Liver (tissue), 9 donors: ENCODE data around the gene SLC5A12. TPM values are rescaled to one million over a fixed set of nuclear protein-coding genes. Genes with fewer than 3 reads are reported as not detected.

Experiments used
- DNase-seq: peaks from one replicate; pipeline ENCODE4 v3.0.0-alpha.2; 2017; ENCODE audit warnings: low spot score
- H3K27ac ChIP-seq, 2 donors: one replicate each; pipeline ENCODE4 v1.7.0; 2013; ENCODE audit warnings: inconsistent platforms in 2 of 2, low read length in 2 of 2, control low read depth in 1 of 2, low read depth in 1 of 2, mild to moderate bottlenecking in 1 of 2
- H3K27me3 ChIP-seq, 4 donors: one replicate each; pipeline versions ENCODE4 v1.6.1 to v1.7.0; 2013; ENCODE audit warnings: low read length in 3 of 4, inconsistent platforms in 1 of 4, mild to moderate bottlenecking in 1 of 4, moderate library complexity in 1 of 4; ENCODE audit not compliant: control insufficient read depth in 4 of 4, insufficient read depth in 4 of 4
- H3K36me3 ChIP-seq, 4 donors: one replicate each; pipeline versions ENCODE4 v1.6.1 to v1.7.0; 2013; ENCODE audit warnings: low read length in 3 of 4, mild to moderate bottlenecking in 3 of 4, low read depth in 1 of 4, moderate library complexity in 1 of 4; ENCODE audit not compliant: control insufficient read depth in 4 of 4, insufficient read depth in 3 of 4
- H3K4me1 ChIP-seq, 4 donors: one replicate each; pipeline versions ENCODE4 v1.6.1 to v1.7.0; 2013; ENCODE audit warnings: low read length in 3 of 4, mild to moderate bottlenecking in 3 of 4, moderate library complexity in 1 of 4; ENCODE audit not compliant: control insufficient read depth in 4 of 4, insufficient read depth in 4 of 4
- H3K4me3 ChIP-seq, 3 donors: one replicate each; pipeline versions ENCODE4 v1.6.1 to v1.7.0; 2013; ENCODE audit warnings: low read length in 3 of 3, control low read depth in 1 of 3, low read depth in 1 of 3, mild to moderate bottlenecking in 1 of 3
- H3K9ac ChIP-seq, 2 donors: one replicate each; pipeline ENCODE4 v1.7.0; 2013; ENCODE audit warnings: low read length in 2 of 2, mild to moderate bottlenecking in 2 of 2, moderate library complexity in 2 of 2, control low read depth in 1 of 2, low read depth in 1 of 2
- H3K9me3 ChIP-seq, 4 donors: one replicate each; pipeline versions ENCODE4 v1.6.1 to v1.7.0; 2013; ENCODE audit warnings: low read length in 3 of 4; ENCODE audit not compliant: control insufficient read depth in 4 of 4
- EGR1 ChIP-seq, 2 donors: IDR thresholded peaks; 2 replicates each; pipeline ENCODE4 v1.6.1; 2016 to 2018; ENCODE audit warnings: antibody characterized with exemption in 2 of 2, low read depth in 2 of 2
- FOXA1 ChIP-seq: IDR thresholded peaks from 2 replicates; pipeline ENCODE4 v1.6.1; 2016; ENCODE audit warnings: antibody characterized with exemption
- FOXA2 ChIP-seq: IDR thresholded peaks from 2 replicates; pipeline ENCODE4 v1.6.1; 2016; ENCODE audit warnings: antibody characterized with exemption
- GABPA ChIP-seq, 2 donors: IDR thresholded peaks in 1 of 2; conservative IDR thresholded peaks in 1 of 2; 2 replicates each; pipeline ENCODE4 v1.6.1; 2016; ENCODE audit warnings: antibody characterized with exemption in 2 of 2, mild to moderate bottlenecking in 1 of 2, moderate library complexity in 1 of 2
- HNF4A ChIP-seq, 2 donors: conservative IDR thresholded peaks; 2 replicates each; pipeline ENCODE4 v1.6.1; 2016; ENCODE audit warnings: antibody characterized with exemption in 2 of 2, mild to moderate bottlenecking in 2 of 2
- HNF4G ChIP-seq: IDR thresholded peaks from 2 replicates; pipeline ENCODE4 v1.6.1; 2016; ENCODE audit warnings: antibody characterized with exemption
- JUND ChIP-seq, 2 donors: IDR thresholded peaks; 2 replicates each; pipeline ENCODE4 v1.6.1; 2016; ENCODE audit warnings: antibody characterized with exemption in 2 of 2
- NR2F2 ChIP-seq: IDR thresholded peaks from 2 replicates; pipeline ENCODE4 v1.6.1; 2016; ENCODE audit warnings: antibody characterized with exemption
- RAD21 ChIP-seq, 2 donors: IDR thresholded peaks; 2 replicates each; pipeline ENCODE4 v1.6.1; 2016; ENCODE audit warnings: antibody characterized with exemption in 2 of 2, mild to moderate bottlenecking in 2 of 2
- RXRA ChIP-seq, 2 donors: IDR thresholded peaks; 2 replicates each; pipeline ENCODE4 v1.6.1; 2017 to 2018; ENCODE audit warnings: antibody characterized with exemption in 2 of 2, mild to moderate bottlenecking in 1 of 2
- SP1 ChIP-seq: IDR thresholded peaks from 2 replicates; pipeline ENCODE4 v1.6.1; 2018; ENCODE audit warnings: antibody characterized with exemption, mild to moderate bottlenecking
- TAF1 ChIP-seq: conservative IDR thresholded peaks from 2 replicates; pipeline ENCODE4 v1.6.1; 2016; ENCODE audit warnings: antibody characterized with exemption, mild to moderate bottlenecking
- YY1 ChIP-seq: IDR thresholded peaks from 2 replicates; pipeline ENCODE4 v1.6.1; 2016; ENCODE audit warnings: antibody characterized with exemption, mild to moderate bottlenecking
- WGBS: extraction: QIAGEN DNeasy Blood & Tissue Kit; methylation state at CpG from one replicate; pipeline ENCODE4 v1.1.7; 2013; 5-methylcytosine and 5-hydroxymethylcytosine counted together
- polyA plus RNA-seq, 2 donors: library from polyadenylated mRNA; stranded (reverse) in 1 of 2; unstranded in 1 of 2; fragments of 200-250 nt in 1 of 2; fragments of >200 nt in 1 of 2; fragmentation: Nextera tagmentation in 1 of 2; extraction: Ambion mirVana in 1 of 2; gene quantifications; one replicate each; pipeline versions ENCODE4 v1.2.1 to v1.2.3, GENCODE V29; 2013 to 2015
- total RNA-seq, 2 donors: library from RNA; depleted of rRNA; stranded (reverse); fragments of >200 nt; gene quantifications; one replicate each; pipeline ENCODE4 v1.2.3, GENCODE V29; 2014
- TF ChIP-seq, protein P1 (sequence below): fragments of 150-350 bp; IDR thresholded peaks from 2 replicates; pipeline ENCODE4 v1.5.1; 2017; ENCODE audit warnings: improper control_type of control experiment, low read depth, low read length; ENCODE audit not compliant: missing input control
- TF ChIP-seq, protein P2 (sequence below): IDR thresholded peaks from 2 replicates; pipeline ENCODE4 v1.6.1; 2016; ENCODE audit warnings: antibody characterized with exemption
- TF ChIP-seq, protein P3 (sequence below): IDR thresholded peaks from 2 replicates; pipeline ENCODE4 v1.6.1; 2016; ENCODE audit warnings: antibody characterized with exemption
- TF ChIP-seq, protein P4 (sequence below): IDR thresholded peaks from 2 replicates; pipeline ENCODE4 v1.6.1; 2016; ENCODE audit warnings: antibody characterized with exemption, mild to moderate bottlenecking
- TF ChIP-seq, protein P5 (sequence below): IDR thresholded peaks from 2 replicates; pipeline ENCODE4 v1.6.1; 2016; ENCODE audit warnings: antibody characterized with exemption
- donor health status: healthy.
- donor health status: healthy.
- donor health status: healthy.
- donor health status: healthy.
- donor health status: healthy.

SLC5A12 gene
- total and polyA plus RNA-seq, 4 donors: under 0.01 to 0.23 (median 0.03) TPM; not detected in 1

DNA sequence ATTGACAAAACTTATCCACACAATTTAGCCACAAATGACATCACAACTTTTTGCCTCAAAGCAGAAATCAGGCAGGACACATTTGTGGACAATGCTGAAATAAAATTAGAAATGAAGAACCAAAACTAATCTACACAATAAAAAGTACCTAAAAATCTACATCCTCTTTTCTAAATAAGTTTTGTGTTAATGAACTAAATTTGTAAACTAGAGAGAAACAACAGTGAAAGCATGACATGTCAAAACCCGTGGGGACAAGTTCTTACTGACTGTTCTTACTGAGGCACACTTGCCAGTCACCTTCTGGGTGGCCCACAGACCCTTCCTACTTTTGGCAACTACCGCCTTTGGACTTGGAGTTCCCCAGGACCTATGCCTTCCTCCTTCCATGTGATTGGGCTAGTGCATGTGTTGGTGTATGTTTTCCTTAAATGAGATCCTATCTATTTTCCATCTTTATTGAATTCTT lies 89.1 kb downstream of the SLC5A12 start:
- H3K27ac ChIP-seq: no peak overlapping the region
- H3K9ac ChIP-seq: no peak overlapping the region
- 34% methylated on average over 2 of the region's 2 CpGs for WGBS
- H3K4me1 ChIP-seq: no peaks in the 10 kb centered on the region
- H3K36me3 ChIP-seq: no peaks in the 10 kb centered on the region
- H3K9me3 ChIP-seq: no peaks in the 10 kb centered on the region
- no peak for TF ChIP-seq TAF1
- TF ChIP-seq SP1: no peak
- TF ChIP-seq, protein P1, sequence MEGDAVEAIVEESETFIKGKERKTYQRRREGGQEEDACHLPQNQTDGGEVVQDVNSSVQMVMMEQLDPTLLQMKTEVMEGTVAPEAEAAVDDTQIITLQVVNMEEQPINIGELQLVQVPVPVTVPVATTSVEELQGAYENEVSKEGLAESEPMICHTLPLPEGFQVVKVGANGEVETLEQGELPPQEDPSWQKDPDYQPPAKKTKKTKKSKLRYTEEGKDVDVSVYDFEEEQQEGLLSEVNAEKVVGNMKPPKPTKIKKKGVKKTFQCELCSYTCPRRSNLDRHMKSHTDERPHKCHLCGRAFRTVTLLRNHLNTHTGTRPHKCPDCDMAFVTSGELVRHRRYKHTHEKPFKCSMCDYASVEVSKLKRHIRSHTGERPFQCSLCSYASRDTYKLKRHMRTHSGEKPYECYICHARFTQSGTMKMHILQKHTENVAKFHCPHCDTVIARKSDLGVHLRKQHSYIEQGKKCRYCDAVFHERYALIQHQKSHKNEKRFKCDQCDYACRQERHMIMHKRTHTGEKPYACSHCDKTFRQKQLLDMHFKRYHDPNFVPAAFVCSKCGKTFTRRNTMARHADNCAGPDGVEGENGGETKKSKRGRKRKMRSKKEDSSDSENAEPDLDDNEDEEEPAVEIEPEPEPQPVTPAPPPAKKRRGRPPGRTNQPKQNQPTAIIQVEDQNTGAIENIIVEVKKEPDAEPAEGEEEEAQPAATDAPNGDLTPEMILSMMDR: no peak
- no peak for TF ChIP-seq GABPA (IDR thresholded peaks at IDR 0.05 in 1 of 2, conservative IDR thresholded peaks at IDR 0.05 in 1 of 2)
- TF ChIP-seq, protein P2, sequence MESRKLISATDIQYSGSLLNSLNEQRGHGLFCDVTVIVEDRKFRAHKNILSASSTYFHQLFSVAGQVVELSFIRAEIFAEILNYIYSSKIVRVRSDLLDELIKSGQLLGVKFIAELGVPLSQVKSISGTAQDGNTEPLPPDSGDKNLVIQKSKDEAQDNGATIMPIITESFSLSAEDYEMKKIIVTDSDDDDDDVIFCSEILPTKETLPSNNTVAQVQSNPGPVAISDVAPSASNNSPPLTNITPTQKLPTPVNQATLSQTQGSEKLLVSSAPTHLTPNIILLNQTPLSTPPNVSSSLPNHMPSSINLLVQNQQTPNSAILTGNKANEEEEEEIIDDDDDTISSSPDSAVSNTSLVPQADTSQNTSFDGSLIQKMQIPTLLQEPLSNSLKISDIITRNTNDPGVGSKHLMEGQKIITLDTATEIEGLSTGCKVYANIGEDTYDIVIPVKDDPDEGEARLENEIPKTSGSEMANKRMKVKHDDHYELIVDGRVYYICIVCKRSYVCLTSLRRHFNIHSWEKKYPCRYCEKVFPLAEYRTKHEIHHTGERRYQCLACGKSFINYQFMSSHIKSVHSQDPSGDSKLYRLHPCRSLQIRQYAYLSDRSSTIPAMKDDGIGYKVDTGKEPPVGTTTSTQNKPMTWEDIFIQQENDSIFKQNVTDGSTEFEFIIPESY: no peak
- TF ChIP-seq, protein P3, sequence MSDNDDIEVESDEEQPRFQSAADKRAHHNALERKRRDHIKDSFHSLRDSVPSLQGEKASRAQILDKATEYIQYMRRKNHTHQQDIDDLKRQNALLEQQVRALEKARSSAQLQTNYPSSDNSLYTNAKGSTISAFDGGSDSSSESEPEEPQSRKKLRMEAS: no peak
- TF ChIP-seq RAD21 (IDR thresholded peaks at IDR 0.05): no peak
- TF ChIP-seq JUND (IDR thresholded peaks at IDR 0.05): no peak
- no peaks in the 10 kb centered on the region for H3K27me3 ChIP-seq
- DNase-seq: no peak
- H3K4me3 ChIP-seq: no peak overlapping the region

DNA sequence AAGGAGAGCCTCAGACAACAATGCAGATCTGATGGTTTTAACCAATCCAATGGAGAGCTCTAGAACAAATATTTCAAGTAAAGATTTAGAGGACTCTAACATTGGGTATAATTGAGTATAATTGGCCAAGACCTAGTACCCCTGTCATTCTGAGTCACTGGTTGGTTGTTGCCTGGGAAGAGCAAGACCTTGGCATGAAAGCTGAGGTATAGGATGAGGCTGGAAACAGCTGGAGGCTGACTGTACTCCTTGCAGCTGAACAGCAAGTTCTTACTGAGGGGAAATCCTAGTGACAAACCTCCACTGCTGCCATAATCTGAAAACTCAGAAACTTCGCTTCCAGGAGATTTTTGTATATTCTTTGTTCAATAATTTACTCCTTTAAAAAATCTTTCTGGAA lies 95.5 kb downstream of the SLC5A12 start:
- 69% methylated on average over 1 of the region's 1 CpG for WGBS
- Histone ChIP-seq H3K9ac (no peak overlapping the region), H3K36me3 (no peaks in the 10 kb centered on the region), H3K27ac (no peak overlapping the region), H3K9me3 (no peaks in the 10 kb centered on the region), H3K27me3 (no peaks in the 10 kb centered on the region), H3K4me3 (no peak overlapping the region), H3K4me1 (no peaks in the 10 kb centered on the region)
- TF ChIP-seq TAF1 (no peak), RAD21 (IDR thresholded peaks at IDR 0.05) (no peak), SP1 (no peak), FOXA2 (no peak), EGR1 (IDR thresholded peaks at IDR 0.05; ENCODE audit: low read depth in 2 of 2) (no peak), FOXA1 (no peak), HNF4A (conservative IDR thresholded peaks at IDR 0.05) (no peak), HNF4G (no peak), JUND (IDR thresholded peaks at IDR 0.05) (no peak), YY1 (no peak), GABPA (IDR thresholded peaks at IDR 0.05 in 1 of 2, conservative IDR thresholded peaks at IDR 0.05 in 1 of 2) (no peak), NR2F2 (no peak), RXRA (IDR thresholded peaks at IDR 0.05) (no peak)
- TF ChIP-seq, protein P4, sequence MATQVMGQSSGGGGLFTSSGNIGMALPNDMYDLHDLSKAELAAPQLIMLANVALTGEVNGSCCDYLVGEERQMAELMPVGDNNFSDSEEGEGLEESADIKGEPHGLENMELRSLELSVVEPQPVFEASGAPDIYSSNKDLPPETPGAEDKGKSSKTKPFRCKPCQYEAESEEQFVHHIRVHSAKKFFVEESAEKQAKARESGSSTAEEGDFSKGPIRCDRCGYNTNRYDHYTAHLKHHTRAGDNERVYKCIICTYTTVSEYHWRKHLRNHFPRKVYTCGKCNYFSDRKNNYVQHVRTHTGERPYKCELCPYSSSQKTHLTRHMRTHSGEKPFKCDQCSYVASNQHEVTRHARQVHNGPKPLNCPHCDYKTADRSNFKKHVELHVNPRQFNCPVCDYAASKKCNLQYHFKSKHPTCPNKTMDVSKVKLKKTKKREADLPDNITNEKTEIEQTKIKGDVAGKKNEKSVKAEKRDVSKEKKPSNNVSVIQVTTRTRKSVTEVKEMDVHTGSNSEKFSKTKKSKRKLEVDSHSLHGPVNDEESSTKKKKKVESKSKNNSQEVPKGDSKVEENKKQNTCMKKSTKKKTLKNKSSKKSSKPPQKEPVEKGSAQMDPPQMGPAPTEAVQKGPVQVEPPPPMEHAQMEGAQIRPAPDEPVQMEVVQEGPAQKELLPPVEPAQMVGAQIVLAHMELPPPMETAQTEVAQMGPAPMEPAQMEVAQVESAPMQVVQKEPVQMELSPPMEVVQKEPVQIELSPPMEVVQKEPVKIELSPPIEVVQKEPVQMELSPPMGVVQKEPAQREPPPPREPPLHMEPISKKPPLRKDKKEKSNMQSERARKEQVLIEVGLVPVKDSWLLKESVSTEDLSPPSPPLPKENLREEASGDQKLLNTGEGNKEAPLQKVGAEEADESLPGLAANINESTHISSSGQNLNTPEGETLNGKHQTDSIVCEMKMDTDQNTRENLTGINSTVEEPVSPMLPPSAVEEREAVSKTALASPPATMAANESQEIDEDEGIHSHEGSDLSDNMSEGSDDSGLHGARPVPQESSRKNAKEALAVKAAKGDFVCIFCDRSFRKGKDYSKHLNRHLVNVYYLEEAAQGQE: no peak
- TF ChIP-seq, protein P3: no peak
- TF ChIP-seq, protein P2: no peak
- TF ChIP-seq, protein P5, sequence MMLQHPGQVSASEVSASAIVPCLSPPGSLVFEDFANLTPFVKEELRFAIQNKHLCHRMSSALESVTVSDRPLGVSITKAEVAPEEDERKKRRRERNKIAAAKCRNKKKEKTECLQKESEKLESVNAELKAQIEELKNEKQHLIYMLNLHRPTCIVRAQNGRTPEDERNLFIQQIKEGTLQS: no peak
- TF ChIP-seq, protein P1: no peak
- no peak for DNase-seq
